HG03565 (cell line): Measurements from ENCODE around the gene CHP2.
"Not testable (repeated sequence)": the region's sequence is repeated elsewhere in the genome, so short reads cannot be mapped to it uniquely, and the experiment has no call there.

Experiments used
- ATAC-seq: cut with Tn5 transposase; IDR thresholded peaks from one replicate; pipeline ENCODE4 v1.9.1; 2021; ENCODE audit warnings: mild to moderate bottlenecking, moderate library complexity; ENCODE audit not compliant: unreplicated experiment

Gene CHP2

DNA sequence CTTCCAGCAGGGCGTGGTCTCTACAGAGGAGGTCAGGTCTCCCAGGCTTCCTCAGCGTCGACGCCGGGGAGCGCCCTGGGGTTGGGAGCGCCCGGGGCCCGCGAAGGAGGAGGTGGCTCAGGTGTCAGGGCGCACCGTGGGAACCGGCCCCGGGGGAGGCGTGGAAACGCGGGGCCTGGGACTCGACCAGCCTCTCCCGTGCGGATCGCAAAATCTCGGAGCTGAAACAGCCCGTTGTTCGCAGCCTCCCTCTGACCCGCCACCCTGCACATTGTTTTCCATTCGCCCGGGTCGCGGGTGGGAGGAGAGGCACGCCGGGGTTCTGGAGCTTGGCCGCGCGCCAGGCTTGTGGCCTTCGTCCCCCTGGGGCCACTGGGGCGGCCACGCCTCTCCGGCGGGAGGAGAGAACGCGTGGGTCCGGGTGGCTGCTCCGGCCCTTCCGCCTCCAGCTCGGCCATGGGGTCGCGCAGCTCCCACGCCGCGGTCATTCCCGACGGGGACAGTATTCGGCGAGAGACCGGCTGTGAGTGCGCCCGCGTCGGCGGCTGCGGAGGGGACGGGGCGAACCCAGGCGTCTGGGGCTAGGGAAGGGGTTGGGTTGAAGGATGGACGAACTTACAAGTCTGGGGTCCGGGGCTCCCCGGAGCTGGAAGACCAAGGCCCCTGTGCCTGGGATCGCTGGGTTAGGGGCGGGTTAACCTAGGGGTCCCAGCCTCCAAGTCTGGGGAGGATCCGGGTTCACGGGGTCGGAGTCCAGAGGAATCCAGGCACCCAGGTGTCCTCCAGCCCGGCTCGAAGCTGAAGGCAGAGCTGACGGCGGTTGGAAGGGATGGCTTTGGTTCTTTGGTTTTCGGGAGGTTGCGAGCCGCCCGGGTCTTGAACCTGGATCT, at the start of gene CHP2:
TSS of gene CHP2 (plus strand) at position 433 of the 890 bp plus-strand sequence. CDS start at position 457, 24 bp downstream.
- ATAC-seq, result no peak

DNA sequence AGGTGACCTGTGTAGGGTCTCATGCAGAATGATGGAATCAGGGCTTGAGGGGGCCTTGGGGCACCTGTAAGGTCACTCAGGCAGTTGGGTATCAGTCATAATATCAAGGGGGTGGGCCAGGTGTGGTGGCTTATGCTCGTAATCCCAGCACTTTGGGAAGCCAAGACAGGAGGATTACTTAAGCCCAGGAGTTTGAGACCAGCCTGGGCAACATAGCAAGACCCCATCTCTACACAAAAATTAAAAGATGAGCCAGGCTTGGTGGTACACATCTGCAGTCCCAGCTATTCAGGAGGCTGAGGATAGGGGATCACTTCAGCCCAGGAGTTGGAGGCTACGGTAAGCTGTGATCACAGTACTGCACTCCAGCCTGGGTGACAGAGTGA, 49.3 kb upstream of the CHP2 start:
- no peak for ATAC-seq

DNA sequence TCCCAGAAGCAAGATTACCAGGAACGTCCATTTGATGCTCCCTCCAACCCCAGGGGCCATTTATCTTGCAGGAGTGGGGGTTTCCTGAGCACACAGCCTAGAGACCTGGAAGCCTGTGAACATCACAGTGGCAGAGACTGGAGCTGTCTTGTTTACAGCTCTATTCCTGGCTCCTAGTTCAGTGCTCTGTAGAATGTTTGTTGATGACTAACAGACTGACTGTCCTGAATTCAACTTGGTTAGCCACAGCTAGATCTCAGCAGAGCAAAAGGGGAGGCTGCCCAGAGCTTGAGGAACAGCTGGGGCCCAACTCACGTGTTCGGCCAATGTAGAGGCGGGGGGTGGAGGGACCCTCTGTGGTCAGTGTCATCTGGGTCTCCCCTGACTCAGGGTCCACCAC, 48.4 kb upstream of the CHP2 start:
- no peak for ATAC-seq

DNA sequence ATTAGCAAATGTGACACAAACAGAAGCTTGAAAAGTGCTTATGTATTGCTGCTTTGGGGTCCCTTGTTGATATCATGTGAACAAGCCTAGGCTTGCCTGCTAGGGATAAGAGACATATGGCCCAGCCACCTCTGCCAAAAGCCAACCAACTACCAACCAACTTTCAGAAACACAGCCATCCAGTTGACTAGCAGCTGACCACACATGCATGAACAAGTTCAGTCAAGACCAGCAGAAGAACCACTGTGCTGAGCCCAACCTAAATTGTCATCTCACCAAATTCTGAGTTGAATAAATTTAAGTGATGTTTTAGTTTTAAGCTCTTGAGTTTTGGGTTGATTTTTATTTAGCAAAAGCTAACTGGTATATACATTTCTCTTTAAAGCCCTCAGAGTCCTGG, 45.3 kb upstream of the CHP2 start:
- no peak for ATAC-seq

DNA sequence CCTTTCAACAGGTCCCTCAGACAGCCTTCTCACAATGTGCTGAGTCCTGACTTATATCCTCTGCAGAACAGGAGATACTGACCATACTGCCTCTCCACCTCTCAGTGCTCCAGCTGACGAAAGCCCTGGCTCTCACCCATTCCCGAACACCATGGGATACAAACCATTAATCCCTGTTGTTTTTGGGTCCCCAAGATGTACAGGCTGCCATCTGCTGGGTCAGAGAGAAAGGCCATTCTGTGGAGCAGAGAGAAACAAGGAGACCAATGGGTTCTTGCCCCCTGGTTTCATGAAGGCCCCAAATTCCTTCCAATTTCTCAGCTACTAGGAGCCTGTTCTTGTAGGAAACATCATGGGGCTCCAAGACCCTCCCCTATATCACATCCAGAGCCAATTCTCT, 44.8 kb upstream of the CHP2 start:
- no peak for ATAC-seq

DNA sequence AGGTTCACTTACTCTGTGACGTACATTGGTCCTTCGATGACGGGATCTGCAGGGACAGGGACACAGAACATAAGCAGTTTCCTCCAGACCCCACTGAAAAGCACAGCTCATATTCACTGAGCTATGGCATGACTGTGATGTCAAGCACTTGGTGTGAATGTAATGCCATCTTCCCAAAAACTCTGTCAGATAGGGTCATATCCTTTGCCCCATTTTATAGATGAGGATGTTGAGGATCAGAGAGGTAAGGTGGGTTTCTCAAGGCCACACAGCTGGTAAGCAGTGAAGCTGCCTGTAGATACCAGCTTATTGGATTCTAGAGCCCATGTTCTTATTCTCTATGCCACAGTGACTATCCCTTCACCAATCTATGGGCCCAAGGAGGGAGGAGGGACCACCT, 44.3 kb upstream of the CHP2 start:
- ATAC-seq, result no peak

DNA sequence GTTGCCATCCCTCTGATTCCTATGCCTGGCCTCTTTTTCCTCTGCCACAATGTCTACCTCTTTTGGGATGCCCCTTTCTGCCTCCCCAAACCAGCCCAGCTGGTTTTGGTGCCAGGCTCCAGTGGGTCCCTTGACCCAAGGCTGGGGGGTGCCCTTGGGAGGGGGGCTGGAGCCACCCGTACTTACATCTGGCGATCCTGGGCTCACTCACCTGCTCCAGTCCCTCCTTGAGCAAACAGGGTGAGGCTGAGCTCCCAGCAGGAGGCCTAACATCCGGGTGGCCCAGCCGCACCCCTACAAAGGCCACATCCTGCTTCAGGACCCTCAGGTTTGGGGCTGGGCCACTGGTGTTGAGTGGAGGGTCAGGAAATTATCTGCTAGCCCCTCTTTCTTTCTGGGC, 43.0 kb upstream of the CHP2 start:
- ATAC-seq, result no peak

DNA sequence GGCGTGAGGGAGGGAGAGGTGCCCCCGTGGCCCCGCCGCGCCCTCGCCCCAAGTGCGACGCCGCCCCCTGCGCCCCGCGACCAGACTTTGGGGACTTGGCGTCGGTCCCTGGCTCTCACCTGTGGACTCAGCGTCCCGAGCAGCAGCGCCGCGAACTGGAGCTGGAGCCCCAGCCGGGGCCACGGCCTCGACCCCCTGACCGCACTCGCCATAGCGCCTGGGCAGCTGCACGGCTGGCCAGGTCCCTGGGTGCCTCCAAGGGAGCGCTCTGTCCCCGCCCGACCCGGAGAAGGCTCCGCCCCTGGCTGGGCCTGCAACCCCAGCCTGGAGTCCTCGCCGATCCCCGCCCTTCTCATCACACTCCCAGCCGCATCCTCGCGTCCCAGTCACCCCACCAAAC, 41.9 kb upstream of the CHP2 start, which contains the start of gene ERN2:
TSS of gene ERN2 (minus strand) at position 247 of the 400 bp plus-strand sequence. CDS start at position 212, 35 bp downstream.
- ATAC-seq, result no peak

DNA sequence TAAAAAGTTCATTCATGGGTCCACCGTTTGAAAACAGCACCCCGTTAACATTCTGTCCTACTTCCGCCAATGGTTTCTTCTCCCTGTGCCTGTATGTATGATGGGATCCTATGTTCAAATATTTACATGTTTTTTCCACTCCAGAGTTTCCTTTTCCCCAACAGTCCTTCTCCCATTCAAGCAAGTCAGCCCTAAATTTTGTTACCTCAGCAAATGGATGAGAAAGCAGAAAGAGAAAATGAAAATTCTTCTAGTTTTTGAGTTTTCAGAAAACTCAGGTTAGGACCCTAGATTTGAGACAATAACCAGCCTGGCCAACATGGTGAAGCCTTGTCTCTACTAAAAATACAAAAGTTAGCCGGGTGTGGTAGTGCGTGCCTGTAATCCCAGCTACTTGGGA, 38.3 kb upstream of the CHP2 start:
- ATAC-seq, result no peak

DNA sequence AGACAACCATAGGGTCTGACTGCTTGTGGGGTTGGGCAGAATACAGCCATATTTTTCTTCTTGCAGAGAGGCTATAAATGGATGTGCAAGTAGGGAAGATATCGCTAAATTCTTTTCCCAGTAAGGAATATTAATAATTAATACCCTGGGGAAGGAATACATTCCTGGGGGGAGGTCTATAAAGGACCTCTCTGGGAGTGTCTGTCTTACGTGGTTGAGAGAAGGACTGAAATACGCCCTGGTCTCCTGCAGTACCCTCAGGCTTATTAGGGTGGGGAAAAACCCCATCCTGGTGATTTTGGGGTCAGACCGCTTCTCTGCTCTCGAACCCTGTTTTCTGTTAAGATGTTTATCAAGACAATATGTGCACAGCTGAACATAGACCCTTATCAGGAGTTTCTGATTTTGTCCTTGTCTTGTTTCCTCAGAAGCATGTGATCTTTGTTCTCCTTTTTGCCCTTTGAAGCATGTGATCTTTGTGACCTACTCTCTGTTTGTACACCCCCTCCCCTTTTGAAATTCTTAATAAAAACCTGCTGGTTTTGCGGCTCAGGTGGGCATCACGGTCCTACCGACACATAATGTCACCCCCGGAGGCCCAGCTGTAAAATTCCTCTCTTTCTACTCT, 32.1 kb upstream of the CHP2 start:
- not testable (repeated sequence) for ATAC-seq

DNA sequence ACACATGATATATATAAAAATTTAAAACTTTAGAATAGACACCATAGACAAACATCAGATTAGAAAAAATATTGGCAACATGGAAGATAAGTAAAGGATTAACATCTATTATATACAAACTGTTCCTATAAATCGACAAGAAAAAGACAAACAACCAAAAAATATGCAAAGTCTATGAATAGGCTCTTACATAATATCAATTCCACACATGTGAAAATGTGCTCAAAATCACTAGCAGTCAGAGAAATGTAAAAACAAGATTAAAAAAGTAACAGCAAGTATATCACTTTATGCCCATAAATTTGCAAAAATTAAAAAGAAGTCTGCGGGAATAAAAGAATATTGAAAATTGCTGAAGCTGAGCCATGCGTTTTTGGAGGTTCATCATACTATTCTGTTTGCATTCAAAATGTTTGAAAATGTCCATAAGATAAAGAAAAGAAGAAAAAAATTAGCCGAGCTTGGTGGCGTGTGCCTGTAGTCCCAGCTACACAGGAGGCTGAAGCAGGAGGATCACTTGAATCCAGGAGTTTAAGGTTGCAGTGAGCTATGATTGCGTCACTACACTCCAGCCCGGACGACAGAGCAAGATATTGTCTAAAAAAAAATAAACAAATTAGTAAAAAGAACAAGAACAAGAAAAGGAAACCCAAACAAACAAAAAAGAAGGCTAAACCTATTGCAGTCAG, 30.6 kb upstream of the CHP2 start:
- no peak for ATAC-seq

DNA sequence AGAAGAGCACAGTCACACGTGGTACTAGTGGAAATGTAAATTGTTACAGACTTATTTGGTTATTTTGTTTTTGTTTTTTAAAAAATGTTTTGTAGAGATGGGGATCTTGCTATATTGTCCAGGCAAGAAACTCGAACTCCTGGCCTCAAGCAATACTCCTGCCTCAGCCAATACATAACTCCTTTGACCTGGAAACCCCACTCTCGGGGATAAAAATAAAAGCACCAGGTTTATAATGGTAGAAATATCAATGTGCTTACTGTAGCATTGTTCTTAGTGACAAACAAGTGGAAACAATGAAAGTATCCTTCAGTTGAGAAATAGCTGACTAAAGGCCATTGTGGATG, 30.1 kb upstream of the CHP2 start:
- no peak for ATAC-seq

DNA sequence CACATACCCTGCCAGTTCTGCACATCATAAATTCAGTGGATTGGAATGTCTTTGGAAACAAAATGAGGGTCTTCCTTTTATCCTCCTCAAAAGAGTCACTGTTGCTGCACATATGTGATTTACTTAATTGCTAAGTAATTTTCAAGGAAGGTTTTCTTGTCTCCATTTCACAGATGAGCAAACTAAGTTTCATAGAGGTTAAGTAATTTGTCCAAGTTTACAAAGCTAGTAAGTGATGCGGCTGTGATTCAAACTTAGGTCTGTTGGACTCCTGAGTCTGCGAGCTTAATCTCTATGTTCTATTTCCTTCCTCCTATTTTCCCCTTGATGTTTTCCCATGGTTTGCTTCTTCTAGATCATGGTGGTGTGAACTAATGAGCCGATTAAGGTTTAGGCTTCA, 28.1 kb upstream of the CHP2 start:
- ATAC-seq, result no peak

DNA sequence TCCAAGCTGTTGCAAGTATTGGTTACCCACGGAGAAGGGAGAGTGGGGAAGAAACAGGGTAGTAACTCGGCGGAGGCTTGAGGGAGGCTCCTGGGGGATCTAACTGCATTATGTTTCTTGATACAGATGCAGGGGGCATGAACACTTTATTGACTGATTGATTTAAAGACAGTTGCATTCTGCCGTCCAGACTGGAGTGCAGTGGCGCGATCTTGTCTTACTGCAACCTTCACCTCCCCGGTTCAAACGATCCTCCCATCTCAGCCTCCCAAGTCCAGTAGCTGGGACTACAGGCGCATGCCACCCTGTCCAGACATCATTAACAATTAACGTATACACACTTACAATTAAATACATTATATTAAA, 26.7 kb upstream of the CHP2 start:
- no peak for ATAC-seq

DNA sequence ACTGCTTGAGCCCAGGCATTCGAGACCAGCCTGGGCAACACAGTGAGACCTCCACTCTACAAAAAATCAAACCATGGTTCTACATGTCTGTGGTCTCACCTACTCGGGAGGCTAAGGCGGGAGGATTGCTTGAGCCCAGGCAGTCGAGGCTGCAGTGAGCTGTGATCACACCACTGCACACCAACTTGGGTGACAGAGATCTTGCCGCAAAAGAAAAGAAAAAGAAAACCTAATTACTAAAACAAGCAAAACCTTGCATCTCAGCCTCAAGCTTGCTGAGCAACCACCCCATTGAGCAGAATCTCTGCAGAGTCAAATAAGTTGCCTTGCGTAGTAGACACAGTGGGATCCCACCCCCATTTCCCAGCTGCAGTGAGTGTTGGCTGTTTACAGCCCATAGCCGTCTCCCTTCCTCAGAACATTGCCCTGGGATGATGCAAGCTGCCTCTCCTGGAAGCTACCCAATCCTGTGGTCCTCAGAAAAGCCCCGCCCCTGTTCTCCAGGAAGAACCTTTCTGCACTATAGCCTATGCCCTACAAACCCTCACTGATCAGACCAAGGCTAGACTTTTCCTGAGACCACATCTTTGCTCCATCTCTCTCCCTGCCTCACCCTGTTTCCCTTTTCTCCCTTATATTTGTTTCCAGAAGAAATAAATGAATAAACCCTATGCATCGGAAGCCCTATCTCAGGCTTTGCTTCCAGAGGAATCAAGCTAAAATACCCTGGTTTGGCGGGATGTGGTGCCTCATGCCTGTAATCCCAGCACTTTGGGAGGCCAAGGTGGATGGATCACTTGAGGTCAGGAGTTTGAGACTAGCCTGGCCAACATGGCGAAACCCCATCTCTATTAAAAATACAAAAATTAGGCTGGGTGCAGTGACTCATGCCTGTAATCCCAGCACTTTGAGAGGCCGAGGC, 25.1 kb upstream of the CHP2 start:
- ATAC-seq, result no peak

DNA sequence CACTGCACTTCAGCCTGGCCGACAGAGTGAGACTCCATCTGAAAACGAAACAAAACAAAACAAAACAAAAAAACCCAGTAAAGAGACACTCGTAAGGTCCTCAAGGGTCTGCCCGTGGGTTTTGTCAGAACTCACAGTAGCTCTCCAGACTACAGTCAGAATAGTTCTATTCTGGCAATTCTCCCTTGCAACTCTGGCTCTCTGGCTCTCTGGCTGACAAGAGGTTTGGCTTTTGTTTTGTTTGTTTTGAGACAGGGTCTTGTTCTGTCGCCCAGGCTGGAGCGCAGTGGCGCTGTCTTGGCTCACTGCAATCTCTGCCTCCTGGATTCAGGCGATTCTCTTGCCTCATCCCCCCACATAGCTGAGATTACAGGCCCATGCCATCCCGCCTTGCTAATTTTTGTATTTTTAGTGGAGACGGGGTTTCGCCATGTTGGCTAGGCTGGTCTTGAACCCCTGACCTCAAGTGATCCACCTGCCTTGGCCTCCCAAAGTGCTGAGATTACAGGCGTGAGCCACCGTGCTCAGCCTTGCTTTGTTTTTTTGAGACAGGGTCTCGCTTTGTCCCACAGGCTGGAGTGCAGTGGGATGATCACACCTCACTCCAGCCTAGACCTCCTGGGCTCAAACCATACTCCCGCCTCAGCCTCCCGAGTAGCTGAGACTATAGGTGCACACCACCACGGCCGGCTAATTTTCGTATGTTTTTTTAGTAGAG, 20.5 kb upstream of the CHP2 start:
- no peak for ATAC-seq

DNA sequence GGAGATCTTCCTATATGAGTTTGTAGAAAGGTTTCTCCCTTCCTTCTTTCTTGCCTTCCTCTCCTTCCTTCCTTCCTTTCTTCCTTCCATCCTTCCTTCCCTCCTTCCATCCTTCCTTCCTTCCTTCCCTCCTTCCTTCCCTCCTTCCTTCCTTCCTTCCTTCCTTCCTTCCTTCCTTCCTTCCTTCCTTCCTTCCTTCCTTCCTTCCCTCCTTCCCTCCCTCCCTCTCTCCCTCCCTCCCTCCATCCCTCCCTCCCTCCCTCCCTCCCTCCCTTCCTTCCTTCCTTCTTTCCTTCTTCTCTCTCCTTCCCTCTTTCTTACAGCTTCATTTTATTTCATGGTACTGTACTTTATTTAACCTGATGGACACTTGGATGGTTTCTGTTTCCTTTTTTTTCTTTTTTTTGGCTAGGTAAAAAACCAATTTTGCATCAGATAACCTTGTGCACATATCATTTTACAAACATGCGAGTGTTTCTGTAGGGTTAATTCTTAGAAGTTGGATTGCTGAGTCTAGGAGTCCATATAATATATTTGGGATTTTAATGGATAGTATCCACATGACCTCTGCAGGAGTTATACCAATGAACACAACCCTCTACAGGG, 17.3 kb upstream of the CHP2 start:
- ATAC-seq, result not testable (repeated sequence)

DNA sequence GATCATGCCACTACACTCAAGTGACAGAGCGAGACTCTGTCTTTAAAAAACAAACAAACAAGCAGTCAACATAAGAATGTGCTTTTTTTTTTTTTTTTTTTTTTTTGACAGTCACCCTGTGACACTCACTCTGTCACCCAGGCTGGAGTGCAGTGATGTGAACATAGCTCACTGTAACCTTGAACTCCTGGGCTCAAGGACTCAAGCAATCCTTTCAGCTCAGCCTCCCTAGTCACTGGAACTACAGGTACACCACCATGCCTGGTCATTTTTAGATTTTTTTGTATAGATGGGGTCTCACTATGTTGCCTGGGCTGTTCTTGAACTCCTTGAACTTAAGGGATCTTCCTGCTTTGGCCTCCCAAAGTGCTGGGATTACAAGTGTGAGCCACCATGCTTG, 15.3 kb upstream of the CHP2 start:
- ATAC-seq, result no peak

DNA sequence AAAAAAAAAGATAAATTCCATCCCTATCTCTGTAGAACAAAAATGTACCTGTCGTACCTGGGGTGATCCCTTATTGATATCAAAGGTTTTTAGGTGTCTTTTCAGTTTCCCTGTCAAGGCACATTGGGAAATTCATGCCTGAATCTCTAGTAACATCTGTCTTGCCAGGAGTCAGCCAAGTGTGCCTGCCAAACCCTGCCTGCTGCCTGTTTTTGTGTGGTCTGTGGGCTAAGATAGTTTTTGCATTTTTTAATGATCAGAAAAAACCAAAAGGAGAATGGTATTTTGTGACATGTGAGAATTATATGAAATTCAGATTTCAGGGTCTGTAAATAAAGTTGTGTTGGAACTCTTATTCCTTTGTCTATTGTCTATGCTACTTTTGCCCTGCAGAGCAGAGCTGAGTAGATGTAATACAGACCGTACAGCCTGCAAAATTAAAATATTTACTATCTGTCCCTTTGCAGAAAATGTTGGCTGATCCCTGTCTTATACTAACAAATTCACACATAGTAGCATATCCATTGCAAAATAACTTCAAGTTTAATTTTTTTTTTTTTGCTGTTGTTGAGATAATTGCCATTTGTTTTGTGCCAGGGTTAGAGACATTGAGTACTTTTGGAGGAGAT, 13.0 kb upstream of the CHP2 start:
- ATAC-seq, result no peak
